ENCODE measurements around the gene ITGB3BP.

- TF ChIP-seq CTCF (IDR thresholded peaks at IDR 0.05) (no peak), POLR2A (IDR thresholded peaks at IDR 0.05) (no peak)
These were observed 114.7 kb downstream of the ITGB3BP start for GRCh38 chr1:63408331-63408730.

All from Peyer's patch (tissue), 4 donors.